22Rv1 (cell line): Measurements from ENCODE around the gene GOLGA3.

ENCODE experiments used
- CTCF ChIP-seq: fragments of 450-650 bp; IDR thresholded peaks from 2 replicates; pipeline ENCODE4 v1.5.1; 2017; ENCODE audit warnings: mild to moderate bottlenecking
- ZFX ChIP-seq: fragments of 450-650 bp; IDR thresholded peaks from 2 replicates; pipeline ENCODE4 v1.6.1; 2017; ENCODE audit warnings: antibody characterized with exemption, borderline replicate concordance

DNA sequence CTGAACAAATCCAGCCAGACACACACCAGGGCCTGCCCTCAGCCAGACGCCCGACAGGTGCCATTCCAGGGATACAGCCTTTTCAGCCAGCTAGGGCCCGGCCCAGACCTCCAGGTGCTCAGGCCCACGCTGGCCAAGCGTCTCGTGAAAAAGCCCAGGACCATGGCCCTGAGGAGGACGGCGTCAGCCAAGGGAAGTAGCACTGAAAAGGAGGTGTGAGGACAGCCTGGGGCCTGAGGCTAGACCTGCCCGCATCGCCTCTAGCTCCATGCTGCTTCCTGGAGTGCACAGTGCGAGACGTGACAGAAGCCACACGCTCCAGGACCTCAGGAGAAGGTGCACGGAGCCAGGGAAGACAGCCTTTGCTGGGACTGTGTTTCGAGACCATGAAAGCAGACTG lies 29.8 kb downstream of the GOLGA3 start:
- TF ChIP-seq CTCF (no peak), ZFX (no peak)
